ENCODE measurements around the gene SLC27A2. TPM values are rescaled to one million over a fixed set of nuclear protein-coding genes. Genes with fewer than 3 reads are reported as not detected.

Gene SLC27A2
- total and polyA plus RNA-seq, 10 of the 15 experiments (the other 5 are each of a cell fraction or from before 2014, with no cell fraction given): 0.22 to 1.2 (median 0.69) TPM; not detected in 1

GRCh38 chr15:50222181-50222580 is 40.2 kb downstream of the SLC27A2 start:
- WGBS (ENCODE audit: insufficient coverage, insufficient replicate concordance, low lambda C conversion rate, missing lambda C conversion rate): 10% methylated on average over 2 of the region's 2 CpGs
- Histone ChIP-seq H3K36me3 (ENCODE audit: control insufficient read depth in 2 of 2, insufficient read depth in 2 of 2, low read length in 1 of 2) (no peaks in the 10 kb centered on the region), H3K9ac (ENCODE audit: control insufficient read depth, insufficient read depth, low read length) (no peak overlapping the region), H3K79me2 (ENCODE audit: control insufficient read depth, insufficient read depth, low read length) (no peaks in the 10 kb centered on the region), H3K27me3 (replicated peaks in 1 of 2; ENCODE audit: control insufficient read depth in 2 of 2, insufficient read depth in 2 of 2, low read length in 1 of 2) (no peaks in the 10 kb centered on the region), H3K4me1 (ENCODE audit: control insufficient read depth, insufficient read depth, low read length) (no peaks in the 10 kb centered on the region), H4K20me1 (ENCODE audit: control insufficient read depth, insufficient read depth) (no peaks in the 10 kb centered on the region), H3K27ac (ENCODE audit: control insufficient read depth, insufficient read depth) (no peak overlapping the region), H3K4me2 (ENCODE audit: control insufficient read depth, insufficient read depth) (no peak overlapping the region), H3K9me3 (replicated peaks; ENCODE audit: control insufficient read depth, insufficient read depth, low read length) (no peaks in the 10 kb centered on the region), H2AFZ (ENCODE audit: control insufficient read depth, low read depth, low read length) (no peak overlapping the region), H3K4me3 (no peak overlapping the region)
- DNase-seq (ENCODE audit: low read depth, low spot score): no peak
- intact Hi-C loops (cut with micrococcal nuclease; ENCODE audit: unreplicated experiment): no loop called here
- ChIA-PET CTCF (no interaction called here), SMC1A (ENCODE audit: uncharacterized antibody, unreplicated experiment) (no interaction called here), RAD21 (ENCODE audit: unreplicated experiment) (no interaction called here), POLR2A (no interaction called here)
- no peak for FAIRE-seq
- in situ Hi-C loops (cut with MboI): no loop called here
- ATAC-seq: no peak
- no TSS peak for BruUV-seq (replicated peaks)
- no peak for TF ChIP-seq ZNF24 (IDR thresholded peaks at IDR 0.05)

- BruUV-seq (replicated peaks): no TSS peak
- no peak for DNase-seq (ENCODE audit: low read depth, low spot score)
- Histone ChIP-seq H3K27ac (ENCODE audit: control insufficient read depth, insufficient read depth) (no peak overlapping the region), H3K4me3 (no peak overlapping the region), H3K4me1 (ENCODE audit: control insufficient read depth, insufficient read depth, low read length) (no peaks in the 10 kb centered on the region), H3K9ac (ENCODE audit: control insufficient read depth, insufficient read depth, low read length) (no peak overlapping the region), H2AFZ (ENCODE audit: control insufficient read depth, low read depth, low read length) (no peak overlapping the region), H3K79me2 (ENCODE audit: control insufficient read depth, insufficient read depth, low read length) (no peaks in the 10 kb centered on the region), H3K4me2 (ENCODE audit: control insufficient read depth, insufficient read depth) (no peak overlapping the region), H3K27me3 (replicated peaks in 1 of 2; ENCODE audit: control insufficient read depth in 2 of 2, insufficient read depth in 2 of 2, low read length in 1 of 2) (no peaks in the 10 kb centered on the region), H4K20me1 (ENCODE audit: control insufficient read depth, insufficient read depth) (no peaks in the 10 kb centered on the region), H3K36me3 (ENCODE audit: control insufficient read depth in 2 of 2, insufficient read depth in 2 of 2, low read length in 1 of 2) (no peaks in the 10 kb centered on the region; a peak in 1 of 4 replicates), H3K9me3 (replicated peaks; ENCODE audit: control insufficient read depth, insufficient read depth, low read length) (no peaks in the 10 kb centered on the region)
- ATAC-seq: no peak
- ChIA-PET CTCF (interaction anchor here (0.6 kb wide), 1 partner anchor 336 kb away, joined by 3 read pairs; no protein-coding TSS in a partner anchor), SMC1A (ENCODE audit: uncharacterized antibody, unreplicated experiment) (no interaction called here), RAD21 (ENCODE audit: unreplicated experiment) (no interaction called here), POLR2A (no interaction called here)
- in situ Hi-C loops (cut with MboI) (no loop called here), intact Hi-C loops (cut with micrococcal nuclease; ENCODE audit: unreplicated experiment) (no loop called here)
- FAIRE-seq: no peak
- 22% methylated on average over 5 of the region's 5 CpGs for WGBS (ENCODE audit: insufficient coverage, insufficient replicate concordance, low lambda C conversion rate, missing lambda C conversion rate)
- TF ChIP-seq EZH2 (IDR thresholded peaks at IDR 0.05; ENCODE audit: borderline replicate concordance, control insufficient read depth, low read depth, low read length): no peak
- no peak for TF ChIP-seq PRDM15 (CRISPR knock-in tag; IDR thresholded peaks at IDR 0.05)
- TF ChIP-seq NFIC (IDR thresholded peaks at IDR 0.05; ENCODE audit: low read depth, low read length): no peak
- no peak for TF ChIP-seq PAX5 (IDR thresholded peaks at IDR 0.05; ENCODE audit: borderline replicate concordance, low read depth, low read length)
- TF ChIP-seq MTA3 (IDR thresholded peaks at IDR 0.05; ENCODE audit: borderline replicate concordance, low read length): no peak
- TF ChIP-seq IKZF1 (conservative IDR thresholded peaks at IDR 0.05): no peak
- TF ChIP-seq RBBP5 (conservative IDR thresholded peaks at IDR 0.05): no peak
- TF ChIP-seq NR2C1 (IDR thresholded peaks at IDR 0.05): no peak
- TF ChIP-seq RAD21 (IDR thresholded peaks at IDR 0.05; ENCODE audit: insufficient read depth, low read depth, low read length): no peak
- no peak for TF ChIP-seq ZNF592 (IDR thresholded peaks at IDR 0.05)
Measured at GRCh38 chr15:50224606-50225005, 42.6 kb downstream of the SLC27A2 start.

All from GM12878 (cell line).